HG03039 (cell line): ENCODE data around the gene CAPN2.
A peak's percentile ranks its signal among the peaks of the same experiment; 100 is the strongest.

Experiments used
- ATAC-seq: cut with Tn5 transposase; IDR thresholded peaks from one replicate; pipeline ENCODE4 v1.9.1; 2021; ENCODE audit warnings: mild to moderate bottlenecking, moderate library complexity; ENCODE audit not compliant: unreplicated experiment

CAPN2 gene

DNA sequence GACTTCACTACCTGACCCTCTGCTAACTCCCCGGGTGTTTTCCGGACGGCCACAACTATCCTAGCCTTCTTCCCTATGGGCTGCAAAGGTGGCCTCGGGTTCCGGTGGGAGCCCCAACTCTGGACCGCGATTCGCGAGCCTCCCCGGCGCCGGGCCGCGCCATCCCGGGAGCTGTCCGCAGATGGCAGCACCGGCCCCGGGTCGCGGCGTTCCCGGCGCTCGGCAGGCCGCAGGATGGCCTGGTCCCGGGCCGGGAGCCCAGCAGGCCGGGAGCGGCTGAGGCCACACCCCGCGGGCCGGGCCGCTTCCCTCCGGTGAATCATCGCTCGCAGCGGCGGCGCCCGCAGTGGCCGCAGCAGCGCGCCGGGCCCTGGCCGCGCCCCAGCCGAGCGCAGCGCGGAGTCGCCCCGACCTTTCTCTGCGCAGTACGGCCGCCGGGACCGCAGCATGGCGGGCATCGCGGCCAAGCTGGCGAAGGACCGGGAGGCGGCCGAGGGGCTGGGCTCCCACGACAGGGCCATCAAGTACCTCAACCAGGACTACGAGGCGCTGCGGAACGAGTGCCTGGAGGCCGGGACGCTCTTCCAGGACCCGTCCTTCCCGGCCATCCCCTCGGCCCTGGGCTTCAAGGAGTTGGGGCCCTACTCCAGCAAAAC, at the start of gene CAPN2:
Gene CAPN2 (plus strand): TSS at position 346 of the 656 bp plus-strand sequence. CDS start 102 bp downstream, at position 448.
- ATAC-seq, result peak; percentile 52

DNA sequence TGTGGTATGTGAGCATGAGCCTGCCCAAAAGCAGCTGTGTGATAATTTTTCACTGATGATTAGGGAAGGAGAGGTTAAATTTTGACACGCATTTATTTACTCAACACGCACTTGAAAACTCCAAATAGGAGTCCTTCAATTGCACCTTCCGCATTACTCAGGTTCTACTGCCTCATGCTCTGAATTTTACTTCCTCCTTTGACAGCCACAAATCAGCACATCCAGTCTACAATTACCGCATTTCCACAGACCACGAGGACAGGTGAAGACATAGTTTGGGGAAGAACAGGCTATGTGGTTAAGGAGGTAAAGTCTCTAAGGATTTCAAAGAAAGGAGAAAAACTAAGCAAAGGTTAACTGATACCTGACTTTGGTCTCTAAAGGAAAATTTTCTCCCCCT, 49.4 kb upstream of the CAPN2 start:
- ATAC-seq, result no peak

- no peak for ATAC-seq
Measured at GRCh38 chr1:223664106-223664505, 48.2 kb upstream of the CAPN2 start.

DNA sequence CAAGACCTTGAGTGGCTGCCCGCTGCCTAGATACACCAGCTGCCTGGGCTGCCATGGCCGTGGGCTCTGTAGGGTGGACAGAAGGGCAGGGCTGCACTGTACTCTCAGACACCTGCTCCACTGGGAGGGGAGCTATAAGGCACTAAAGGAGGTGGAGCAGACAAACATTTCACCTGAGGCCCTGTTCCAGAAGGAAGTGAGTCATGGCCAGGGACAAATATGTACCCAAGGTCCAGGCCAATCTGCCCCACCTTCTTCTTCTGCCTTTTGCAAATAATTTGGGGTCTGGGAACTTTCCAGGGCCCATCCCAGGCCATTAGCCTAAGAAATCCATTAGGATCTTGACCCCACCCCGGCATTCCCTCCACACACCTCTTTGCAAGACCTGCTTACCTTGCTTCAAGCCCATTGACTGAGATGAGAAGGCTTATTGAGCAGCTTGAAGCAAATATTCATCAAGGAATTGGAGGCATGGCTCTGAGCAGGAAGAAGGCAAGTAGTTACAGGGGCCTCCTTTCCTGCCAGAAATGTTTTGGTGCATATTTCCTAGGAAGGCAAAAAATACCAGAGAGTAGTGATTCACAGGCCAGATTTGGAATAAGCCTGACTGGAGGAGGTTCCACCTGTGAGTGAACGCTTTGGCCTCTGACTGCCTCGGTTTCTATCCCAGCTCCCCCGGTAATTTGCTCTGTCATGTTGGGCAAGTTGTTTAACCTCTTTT, 46.6 kb upstream of the CAPN2 start, which contains the start of gene CAPN8:
Gene CAPN8 (minus strand): TSS at position 110 of the 721 bp plus-strand sequence. CDS start 55 bp downstream, at position 55.
- ATAC-seq, result no peak

- ATAC-seq, result no peak
Measured at GRCh38 chr1:223667484-223668182, 44.7 kb upstream of the CAPN2 start.

- no peak for ATAC-seq
Measured at GRCh38 chr1:223669003-223669795, 43.1 kb upstream of the CAPN2 start.

GRCh38 chr1:223670458-223671159, 41.7 kb upstream of the CAPN2 start:
- ATAC-seq, result no peak

- ATAC-seq, result no peak
Measured at GRCh38 chr1:223674119-223674890, 38.0 kb upstream of the CAPN2 start.

DNA sequence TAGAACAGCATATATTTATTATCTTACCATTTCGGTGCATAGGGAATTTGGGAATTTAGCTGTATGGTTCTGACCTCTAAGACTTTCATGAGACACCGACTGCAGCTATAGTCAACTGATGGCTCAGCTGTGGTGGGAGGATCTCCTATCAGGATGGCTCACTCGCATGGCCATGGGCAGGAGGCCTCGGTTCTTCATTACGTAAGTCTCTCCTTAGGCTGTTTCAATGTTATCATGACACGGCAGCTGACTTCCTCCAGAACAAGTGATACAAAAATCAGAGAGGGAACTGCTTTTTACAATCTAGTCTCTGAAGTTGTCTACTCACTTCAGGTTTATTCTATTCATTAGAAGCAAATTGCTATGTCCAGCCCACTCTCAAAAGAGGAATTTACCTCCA, 33.5 kb upstream of the CAPN2 start:
- ATAC-seq, result no peak

- no peak for ATAC-seq
Measured at GRCh38 chr1:223680188-223680587, 32.2 kb upstream of the CAPN2 start.

DNA sequence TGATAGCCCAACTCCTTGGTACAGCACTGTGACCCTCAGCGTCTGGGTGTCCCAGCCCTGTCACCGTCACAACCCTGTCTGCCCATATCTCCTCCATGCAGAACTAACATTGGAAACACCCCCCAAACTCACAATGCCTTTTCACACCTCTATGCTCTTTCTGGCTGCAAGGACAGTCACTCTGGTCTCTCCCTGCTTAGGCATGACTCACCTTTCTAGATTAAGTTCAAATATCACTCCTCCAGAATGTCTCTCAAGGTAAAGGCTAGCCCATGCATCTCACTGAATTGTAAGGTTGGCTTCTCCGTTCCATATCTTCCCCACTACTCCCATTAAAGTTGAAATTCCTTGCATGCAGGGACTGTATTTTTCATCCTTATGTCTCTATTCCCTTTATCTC, 29.8 kb upstream of the CAPN2 start:
- ATAC-seq, result no peak

DNA sequence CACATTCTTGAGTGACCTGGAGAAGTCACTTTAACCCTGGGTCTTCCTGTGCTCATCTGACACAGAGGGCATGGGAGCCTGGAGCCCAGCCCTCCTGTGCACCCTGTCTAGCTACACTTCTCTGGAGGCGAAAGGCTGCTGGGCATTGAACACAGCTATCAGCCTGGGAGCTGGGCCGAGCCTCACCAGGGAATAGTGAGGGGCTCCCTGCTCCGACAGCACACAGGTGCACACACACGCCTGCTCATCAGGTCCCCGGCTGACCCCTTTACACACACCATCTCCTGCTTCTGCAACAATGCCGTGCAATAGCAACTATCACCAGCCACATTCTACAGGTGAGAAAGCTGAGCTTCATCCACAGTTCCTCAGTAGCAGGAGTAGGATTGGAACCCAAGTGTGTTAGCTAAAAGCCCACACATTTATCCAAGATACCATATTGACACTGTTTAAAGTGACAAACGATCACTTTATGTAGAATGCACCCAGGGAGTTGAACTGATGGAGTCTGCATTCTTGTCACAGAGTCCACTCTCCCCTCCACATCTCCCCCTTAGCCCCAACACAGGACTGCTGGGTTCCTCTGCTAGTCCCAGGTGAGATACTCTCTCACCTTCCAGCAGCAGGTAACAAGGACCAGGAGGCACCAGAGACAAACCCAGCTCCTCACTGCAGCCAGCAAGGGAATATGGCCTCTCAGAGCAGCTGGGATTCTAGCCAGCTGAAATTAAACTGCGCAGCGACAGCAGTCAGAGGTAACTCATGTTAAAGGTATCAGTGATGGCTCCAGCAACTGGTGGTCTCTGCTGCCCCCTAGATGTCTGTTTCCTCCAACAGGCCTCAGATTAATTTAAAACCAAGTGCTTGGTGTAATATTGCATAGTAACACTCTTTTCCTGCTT, 28.5 kb upstream of the CAPN2 start:
- no peak for ATAC-seq

GRCh38 chr1:223684488-223684792, 27.9 kb upstream of the CAPN2 start:
- ATAC-seq, result no peak

DNA sequence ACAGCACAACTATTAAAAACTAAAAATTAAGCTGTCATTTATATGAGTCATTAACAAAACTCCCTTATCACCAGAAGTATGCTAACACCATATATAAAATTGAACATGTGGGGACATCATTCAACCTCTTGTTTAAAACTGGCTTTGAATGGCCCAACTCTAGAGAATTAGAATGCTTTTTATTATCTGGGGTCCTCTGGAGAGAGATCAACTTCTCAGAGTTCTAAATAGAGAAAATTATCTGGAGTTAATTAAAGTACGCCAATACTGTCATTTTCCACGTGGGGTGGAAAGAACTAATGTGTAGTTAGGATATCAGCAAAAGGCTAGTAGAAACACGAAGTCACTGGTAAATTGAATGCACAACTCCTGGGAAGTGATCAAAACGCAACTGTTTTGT, 21.2 kb upstream of the CAPN2 start:
- no peak for ATAC-seq

- no peak for ATAC-seq
Measured at GRCh38 chr1:223695014-223695548, 17.3 kb upstream of the CAPN2 start.

DNA sequence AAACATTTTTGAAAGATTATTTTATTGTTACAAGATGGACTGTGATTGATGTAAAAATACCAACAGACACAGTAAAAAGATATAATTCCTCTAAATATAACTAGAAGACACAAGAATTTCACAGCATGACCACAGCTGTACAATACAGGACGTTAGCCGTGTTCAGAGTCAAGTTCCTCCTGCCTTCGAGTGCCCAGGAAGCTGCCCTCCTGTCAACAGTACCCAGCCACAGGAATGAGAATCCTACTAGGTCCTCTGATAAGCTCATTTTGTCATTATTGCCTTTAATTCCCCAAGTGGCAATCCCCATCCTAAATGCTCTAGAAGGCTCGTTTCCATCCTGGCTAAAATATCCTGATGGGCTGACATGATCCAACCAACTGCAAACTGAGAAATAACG, 16.4 kb upstream of the CAPN2 start:
- no peak for ATAC-seq

GRCh38 chr1:223700388-223700918, 11.9 kb upstream of the CAPN2 start:
- ATAC-seq, result no peak

- ATAC-seq, result no peak
Measured at GRCh38 chr1:223700942-223701637, 11.2 kb upstream of the CAPN2 start.
